HG03342 (cell line): ENCODE data around the gene TSG101.
A peak's percentile ranks its signal among the peaks of the same experiment; 100 is the strongest.

Source experiments
- ATAC-seq: cut with Tn5 transposase; IDR thresholded peaks from one replicate; pipeline ENCODE4 v1.9.1; 2021; ENCODE audit warnings: mild to moderate bottlenecking, moderate library complexity; ENCODE audit not compliant: unreplicated experiment

The TSG101 gene, protein sequence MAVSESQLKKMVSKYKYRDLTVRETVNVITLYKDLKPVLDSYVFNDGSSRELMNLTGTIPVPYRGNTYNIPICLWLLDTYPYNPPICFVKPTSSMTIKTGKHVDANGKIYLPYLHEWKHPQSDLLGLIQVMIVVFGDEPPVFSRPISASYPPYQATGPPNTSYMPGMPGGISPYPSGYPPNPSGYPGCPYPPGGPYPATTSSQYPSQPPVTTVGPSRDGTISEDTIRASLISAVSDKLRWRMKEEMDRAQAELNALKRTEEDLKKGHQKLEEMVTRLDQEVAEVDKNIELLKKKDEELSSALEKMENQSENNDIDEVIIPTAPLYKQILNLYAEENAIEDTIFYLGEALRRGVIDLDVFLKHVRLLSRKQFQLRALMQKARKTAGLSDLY

DNA sequence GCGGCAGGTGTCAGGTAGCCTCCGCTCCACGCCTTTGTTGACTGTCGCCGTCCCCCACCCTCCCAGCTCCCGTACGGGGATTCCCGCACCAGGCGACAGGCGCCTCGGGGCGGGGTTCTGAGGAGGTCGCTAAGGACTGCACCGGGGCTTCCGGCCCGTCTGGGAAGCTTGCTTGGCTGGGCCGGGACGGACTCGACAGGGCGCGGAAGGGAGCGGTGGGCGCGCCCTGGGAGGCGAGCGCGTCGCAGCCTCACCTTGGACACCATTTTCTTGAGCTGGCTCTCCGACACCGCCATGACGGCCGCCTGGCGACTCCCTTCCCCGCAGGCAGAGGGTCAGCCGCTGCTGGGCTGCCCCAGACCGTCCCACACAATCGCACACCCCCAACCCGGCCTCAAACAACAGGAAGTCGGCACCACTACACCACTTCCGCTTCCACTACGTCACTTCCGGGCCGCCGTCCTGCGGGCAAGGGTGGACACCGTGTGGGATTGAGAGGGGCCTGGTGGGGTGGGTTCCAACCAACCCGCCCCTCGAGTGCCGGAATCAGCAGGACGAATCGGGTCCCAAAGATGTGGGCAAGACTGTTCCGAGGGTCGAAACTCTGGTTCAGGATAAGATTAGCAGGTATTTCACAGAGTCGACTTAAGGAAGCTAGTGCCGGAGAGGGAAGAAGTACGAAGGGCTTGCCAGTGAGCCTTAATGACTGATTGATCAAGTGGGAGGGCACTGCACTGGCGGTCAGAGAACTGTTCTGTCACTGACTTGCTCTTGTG lies at the start of gene TSG101:
TSG101 (minus strand) TSS at position 422 of the 776 bp plus-strand sequence; CDS start at position 296, 126 bp downstream.
- ATAC-seq = peak; percentile 94

DNA sequence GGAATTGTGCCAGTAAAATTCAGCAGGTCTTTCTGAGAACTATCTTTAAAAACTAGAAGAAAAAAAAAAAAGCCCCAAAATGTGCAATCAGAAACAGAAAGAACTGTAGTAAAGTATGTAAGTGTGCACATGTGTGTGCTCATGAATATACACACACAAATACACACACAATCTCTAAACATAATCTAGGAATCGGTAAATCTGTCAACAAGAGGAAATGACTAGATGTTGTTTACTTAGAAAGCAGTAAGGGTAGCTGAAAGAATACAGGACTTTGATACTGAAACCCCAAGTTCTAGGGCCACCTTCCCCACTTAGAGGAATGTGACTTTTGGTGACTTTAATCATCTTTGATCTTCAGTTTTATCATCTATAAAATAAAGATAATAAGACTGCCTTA lies 48.6 kb upstream of the TSG101 start:
- no peak for ATAC-seq

DNA sequence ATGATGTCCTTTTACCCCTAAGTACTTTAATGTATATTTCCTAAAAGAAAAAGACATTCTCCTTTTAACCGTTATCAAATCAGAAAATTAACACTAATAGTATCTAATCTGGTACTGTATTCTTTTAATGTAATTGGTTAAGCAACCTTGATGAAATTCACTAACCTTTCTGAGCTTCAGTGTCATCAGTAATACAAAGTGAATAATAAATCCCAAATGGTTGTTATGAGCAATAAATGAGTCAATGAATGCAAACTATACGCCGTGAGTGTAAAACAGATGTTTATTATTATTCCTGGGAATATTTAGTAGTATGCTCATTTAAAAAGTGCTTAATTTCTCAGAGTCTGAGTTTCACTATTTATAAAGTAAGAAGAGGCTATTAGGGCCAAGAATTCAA lies 40.3 kb upstream of the TSG101 start:
- ATAC-seq = no peak

DNA sequence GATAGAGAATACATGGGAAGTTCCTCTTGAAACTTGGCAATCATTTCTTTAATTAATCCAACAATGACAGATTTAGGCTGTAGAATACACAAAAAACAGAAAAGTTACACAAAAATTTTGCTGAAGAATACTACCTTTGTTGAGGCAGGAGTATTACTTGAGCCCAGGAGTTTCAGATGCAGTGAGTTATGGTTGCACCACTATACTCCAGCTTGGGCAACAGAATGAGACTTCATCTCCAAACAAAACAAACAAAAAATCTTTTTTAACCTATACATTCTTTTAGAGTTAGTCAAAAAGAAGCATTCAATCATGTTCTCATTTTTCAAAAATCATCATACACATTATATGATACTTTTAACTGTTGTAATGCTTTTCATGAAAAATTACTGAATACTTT lies 39.7 kb upstream of the TSG101 start:
- no peak for ATAC-seq

DNA sequence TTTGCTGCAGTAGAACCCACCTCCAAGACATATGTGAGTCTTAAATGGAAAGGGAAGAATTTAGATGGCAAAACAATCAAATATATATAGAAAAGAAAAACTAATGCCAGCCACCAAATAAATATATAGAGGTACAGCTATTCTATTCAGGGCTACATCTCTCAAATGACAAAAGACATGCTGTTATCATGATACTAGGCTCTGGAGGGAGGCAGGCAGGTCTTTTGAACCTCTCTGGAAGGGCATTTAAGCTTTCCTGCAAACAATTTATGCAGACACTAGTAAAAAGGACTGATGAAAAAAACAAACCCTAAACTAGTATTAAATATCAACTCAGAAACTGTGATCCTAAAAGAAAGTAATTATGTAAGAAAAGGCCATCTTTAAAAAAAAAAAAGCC lies 37.4 kb upstream of the TSG101 start:
- ATAC-seq = no peak

DNA sequence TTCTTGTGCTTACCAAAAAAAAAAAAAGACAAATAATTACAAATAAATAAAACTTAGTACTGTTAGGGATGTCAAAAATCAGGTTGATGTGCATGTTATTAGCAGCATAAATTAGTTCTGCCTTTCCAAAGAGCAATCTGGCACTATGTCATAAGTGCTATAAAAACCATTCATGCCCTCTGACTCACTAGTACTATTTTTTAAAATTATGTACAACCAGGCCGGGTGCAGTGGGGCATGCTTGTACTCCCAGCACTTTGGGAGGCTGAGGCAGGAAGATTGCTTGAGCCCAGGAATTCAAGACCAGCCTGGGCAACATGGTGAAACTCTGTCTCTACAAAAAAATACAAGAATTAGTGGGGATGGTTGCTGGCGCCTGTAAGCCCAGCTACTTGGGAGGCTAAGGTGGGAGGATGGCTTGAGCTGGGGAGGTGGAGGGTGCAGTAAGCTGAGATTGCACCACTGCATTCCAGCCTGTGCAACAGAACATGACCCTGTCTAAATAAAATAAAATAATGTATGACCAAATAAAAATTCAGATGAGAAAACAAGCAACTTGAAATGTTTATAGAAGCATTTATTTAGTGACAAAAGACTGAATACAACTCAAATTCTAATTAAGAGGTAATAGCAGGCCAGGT lies 36.5 kb upstream of the TSG101 start:
- no peak for ATAC-seq

DNA sequence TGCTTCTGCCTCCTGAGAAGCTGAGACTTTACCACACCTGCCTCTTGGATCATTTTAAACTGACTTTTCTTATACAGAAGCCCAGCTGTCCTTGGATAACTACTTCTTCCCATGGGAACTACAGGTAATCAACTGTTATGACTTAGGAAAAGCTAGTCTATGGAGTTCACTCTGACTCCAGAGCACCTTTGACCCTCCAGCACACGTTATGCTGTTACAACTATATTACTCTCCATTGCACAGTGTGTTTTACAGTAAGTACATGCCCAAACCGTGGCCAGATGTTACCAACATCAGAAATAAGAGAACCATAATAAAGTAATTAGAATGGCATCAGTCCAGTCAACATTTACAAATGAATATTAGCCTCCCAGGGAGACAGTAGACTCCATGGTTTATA lies 21.3 kb upstream of the TSG101 start:
- ATAC-seq = no peak

DNA sequence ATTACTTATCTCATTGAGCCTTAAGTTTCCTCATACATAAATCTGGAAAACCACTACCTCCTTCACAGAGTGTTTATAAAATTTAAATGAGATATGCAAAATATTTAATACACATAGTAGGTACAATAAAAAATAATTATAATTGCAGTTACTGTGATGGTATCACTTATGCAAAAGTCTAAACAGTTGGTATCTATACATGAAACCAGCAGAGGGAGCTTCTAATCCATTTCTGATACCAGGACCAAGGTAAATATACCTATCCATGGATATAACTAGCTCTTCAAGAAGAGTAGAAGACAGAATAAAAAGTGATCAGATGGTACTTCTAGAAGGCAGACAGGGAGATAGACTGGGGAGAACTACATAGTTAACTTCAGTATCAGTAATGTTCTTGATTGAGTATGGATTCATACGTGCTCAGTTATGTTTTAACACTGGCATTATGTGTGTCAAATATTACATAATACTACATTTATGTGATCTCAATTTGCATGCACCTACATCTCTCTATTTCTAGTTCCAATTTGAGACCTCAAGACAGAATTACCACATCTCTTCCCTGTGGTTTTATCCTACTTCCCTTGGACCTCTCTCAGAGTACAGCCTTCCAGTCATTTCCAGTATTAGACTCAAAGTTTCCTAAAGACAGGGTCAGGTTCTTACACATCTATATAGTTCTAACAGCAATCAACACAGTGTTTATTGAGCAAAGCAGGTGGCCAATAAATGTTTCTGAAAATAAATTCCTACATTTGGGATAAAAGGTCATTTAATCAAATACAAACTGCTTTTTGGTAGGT lies 13.7 kb upstream of the TSG101 start:
- no peak for ATAC-seq

DNA sequence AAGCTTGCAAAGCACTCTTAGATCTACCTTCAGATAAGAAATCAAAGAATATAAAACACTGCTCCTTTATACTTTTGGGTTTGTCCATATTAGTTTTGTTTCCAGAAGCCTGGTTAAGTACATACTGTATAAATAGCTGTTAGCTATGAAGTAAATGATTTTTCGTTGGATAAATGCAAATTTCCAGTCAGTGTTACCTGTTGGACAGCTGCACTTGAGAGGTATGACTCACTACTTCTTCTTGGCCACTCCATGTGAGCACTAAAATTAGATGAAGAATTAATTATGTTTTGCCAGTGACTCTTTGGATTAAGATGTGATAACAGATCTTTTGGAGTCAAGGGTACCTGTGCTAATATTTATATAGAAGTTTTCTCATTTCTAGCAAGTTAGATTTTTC lies 9.5 kb upstream of the TSG101 start:
- no peak for ATAC-seq

DNA sequence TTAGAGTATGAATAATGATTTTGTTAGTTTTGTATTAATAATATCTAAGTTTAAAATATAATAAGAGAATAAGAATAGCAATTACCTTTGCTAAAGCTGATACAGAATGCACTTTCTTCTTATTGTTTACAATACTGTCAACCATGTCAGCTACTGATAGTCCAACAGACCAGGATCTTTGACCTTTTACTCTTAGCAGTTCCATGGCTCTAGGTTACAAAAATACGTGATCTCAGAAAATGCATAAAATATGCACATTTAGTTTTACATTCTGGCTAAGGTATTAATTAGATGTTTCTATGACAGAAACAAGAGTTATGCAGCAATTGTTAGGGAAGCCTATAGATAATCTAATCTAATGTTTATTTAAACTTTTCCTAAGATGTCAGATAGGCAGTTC lies 7.5 kb upstream of the TSG101 start:
- ATAC-seq = no peak

DNA sequence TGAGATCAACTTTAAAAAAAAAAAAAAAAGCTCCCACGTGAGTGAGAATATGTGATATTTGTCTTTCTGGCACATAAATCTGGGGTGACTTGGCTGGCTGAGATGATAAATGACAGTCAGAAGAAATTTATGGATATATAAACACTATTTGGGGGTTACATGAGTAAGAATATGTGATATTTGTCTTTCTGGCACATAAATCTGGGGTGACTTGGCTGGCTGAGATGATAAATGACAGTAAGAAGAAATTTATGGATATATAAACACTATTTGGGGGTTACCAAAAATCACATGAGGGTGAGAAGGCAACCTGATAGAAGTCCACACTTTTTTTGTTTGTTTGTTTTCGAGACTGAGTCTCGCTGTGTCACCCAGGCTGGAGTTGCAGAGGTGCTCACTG lies 6.6 kb upstream of the TSG101 start:
- no peak for ATAC-seq

DNA sequence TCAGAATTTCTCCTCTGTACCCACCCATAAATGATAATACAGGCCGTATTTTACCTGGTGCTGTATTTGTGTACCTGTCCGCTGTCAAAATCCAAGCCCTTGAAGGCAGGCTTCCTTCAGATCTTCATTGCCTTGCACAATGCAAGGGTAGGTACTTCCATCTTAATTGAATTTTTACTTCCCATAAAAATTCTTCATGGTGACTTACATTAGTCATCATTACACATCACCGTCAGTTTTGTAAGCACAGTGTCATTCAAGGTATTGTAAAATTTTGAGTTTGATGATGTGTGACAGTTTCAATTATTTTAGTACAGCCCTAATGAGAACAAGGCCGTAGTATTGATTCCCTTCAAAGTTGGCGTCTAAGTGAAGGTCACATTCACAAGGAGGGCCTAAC lies 770 bp upstream of the TSG101 start:
- no peak for ATAC-seq

DNA sequence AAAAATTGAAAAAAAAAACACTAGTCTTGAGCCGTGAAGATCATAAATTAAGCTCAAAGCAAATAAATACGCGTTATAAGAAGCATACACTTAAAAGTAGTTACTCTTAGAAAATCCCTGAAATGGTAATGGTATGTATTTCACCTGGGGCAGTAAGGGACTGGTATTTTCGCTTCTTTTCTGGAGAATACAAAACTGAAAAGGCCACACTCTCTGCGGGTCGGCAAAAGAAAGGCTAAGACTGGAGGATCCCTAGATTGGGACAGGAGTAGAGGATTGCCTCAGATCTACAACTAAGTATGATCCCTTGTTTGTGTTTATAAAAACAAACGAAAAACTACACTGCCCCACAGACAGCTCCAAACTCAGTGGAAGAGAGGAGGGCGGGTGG lies 617 bp downstream of the TSG101 start:
- ATAC-seq = no peak

DNA sequence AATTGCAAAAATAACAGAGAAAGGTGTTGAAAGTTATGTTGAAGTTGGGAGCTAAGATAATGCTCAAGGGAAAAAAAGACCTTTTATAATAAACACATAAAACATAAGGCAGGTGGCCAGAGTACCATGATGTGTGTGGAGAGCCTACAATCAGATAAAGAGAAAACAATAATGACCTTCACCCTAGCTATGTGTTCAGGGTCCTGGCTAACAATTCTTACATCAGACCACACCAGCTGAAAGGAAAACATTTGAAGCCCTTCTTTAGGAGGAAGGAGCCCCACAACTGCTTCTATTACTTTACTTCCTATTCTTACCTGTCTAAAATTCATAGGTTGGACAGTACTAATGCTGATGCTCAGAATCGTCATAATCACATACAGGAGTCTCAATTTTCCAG lies 2.5 kb downstream of the TSG101 start:
- no peak for ATAC-seq

DNA sequence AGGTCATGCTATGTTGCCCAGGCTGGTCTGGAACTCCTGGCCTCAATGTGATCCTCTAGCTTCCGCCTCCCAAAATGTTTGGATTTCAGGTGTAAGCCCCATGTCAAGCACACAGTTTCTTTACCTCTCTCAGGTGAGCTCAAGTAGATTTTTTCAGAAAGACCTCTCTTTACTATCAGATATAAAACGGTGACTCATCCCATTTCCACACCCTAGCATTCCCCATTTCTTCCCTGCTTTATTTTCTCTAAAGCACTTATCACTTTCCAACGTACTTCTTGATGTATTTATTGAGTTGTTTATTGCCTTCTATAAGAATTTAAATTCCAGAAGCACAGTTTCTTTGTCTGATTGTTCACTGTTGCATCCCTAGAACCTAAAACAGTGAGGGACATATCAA lies 3.7 kb downstream of the TSG101 start:
- ATAC-seq = no peak

DNA sequence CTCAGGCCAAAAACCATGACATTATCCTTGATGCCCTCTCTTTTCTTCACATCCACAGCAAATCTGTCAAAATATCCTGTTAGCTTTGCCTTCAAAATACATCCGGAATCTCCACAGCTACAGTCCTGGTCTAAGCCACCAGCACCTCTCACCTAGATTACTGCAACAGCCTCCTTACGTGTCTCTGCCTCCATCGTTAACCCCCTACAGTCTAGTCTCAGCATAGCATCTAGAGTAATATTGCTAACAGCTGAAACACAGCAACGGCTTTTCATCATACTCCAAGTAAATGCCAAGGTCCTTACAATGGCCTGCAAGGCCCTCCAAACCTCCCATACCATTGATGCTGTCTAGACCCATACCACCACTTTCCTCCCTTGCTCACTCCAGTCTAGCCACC lies 4.4 kb downstream of the TSG101 start:
- ATAC-seq = no peak

DNA sequence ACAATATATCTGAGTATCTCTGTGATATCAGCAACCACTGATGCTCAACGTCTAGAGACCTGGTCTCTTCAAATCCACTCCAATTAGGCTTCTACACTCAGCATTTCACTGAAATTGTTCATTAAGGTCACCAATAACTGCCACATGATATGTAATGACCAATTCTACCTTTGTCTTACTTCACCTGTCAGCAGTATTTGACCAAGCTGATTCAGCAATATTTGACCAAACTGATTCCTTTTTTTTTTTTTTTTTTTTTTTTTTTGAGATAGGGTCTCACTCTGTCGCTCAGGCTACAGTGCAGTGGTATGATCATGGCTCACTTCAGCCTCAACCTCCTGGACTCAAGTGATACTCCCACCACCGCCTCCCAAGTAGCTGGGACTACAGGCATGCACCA lies 5.6 kb downstream of the TSG101 start:
- ATAC-seq = no peak

DNA sequence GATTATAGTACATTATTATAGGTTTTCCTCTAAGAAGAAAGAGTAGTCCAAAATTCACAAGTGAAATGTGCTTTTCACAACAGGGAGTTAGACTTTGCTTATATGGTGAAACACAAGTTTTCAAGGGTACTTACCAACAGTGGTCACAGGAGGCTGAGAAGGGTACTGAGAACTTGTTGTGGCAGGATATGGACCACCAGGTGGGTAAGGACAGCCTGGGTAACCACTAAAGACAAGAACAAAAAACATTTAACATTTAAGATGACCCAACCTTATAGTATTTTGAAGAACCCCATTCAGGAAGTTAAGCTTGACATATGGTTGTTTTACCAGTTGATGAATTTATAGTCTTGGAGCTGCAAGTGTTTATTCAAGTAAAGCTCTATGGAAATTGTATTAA lies 24.4 kb downstream of the TSG101 start:
- no peak for ATAC-seq

DNA sequence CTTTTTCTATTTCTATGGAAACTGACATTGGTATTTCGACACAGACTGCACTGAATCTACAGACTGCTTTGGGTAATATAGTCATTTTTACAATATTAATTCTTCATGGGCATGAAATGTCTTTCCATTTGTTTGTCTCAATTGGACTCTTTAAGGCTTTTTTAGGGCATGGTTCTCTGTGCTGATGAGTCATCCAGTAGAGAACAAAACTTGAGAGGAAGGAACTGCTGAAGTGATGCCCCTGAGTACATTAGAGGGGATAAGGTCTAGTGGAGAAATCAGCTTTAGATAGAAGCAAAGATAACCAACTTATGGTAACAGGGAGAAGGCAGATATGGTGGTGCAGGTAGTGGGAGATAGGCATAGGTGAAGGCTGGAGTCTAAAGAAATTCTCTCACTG lies 25.1 kb downstream of the TSG101 start:
- ATAC-seq = no peak

DNA sequence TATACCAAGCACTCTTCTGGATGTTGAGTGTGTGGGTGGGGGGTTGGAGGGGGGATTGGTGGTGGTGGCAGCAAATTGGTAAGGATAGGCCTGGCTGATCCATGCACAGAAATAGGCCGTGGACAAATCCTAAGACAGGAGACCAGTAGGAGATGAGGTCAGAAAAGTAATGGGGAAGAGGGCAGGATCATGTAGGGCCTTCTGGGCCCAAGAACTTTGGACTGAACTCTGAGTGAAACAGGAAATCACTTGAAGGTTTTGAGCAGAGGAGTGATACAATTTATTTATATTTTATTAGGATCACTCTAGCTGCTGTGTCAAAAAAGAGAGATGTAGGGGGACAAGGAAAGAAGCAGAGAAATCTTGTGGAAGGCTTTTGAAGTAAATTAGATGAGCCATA lies 28.7 kb downstream of the TSG101 start:
- no peak for ATAC-seq

DNA sequence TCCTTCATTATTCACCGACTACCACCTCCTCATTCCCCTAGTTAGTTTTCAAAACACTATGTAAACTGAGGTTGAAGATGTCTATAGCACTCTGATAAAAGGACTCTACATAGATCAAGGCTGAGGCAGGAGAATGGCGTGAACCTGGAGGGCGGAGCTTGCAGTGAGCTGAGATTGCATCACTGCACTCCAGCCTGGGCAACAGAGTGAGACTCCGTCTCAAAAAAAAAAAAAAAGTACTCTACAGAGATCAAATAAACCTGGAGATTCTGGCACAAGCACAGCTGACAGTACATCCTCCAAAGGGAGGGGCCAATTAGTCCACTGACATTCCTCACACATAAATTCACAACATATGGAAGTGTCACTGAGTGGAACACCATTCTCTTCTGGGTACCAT lies 31.0 kb downstream of the TSG101 start:
- no peak for ATAC-seq
